Activated CD8-positive, alpha-beta memory T cell treated with anti-CD3 and anti-CD28 coated beads, Interleukin-2, amount 50 U/mL, for 48 hours (primary cell): ENCODE measurements around the gene TMA7B.
"Not testable (repeated sequence)": the region's sequence is repeated elsewhere in the genome, so short reads cannot be mapped to it uniquely, and the experiment has no call there.

Source experiments
- DNase-seq: peaks from one replicate; pipeline ENCODE4 v3.0.0-alpha.2; 2020

Gene TMA7B

GRCh38 chr22:39985383-39986035, 25.3 kb downstream of the TMA7B start:
- DNase-seq = peak; percentile 66

GRCh38 chr22:39988386-39989114, 28.4 kb downstream of the TMA7B start:
- no peak for DNase-seq

GRCh38 chr22:39989633-39990032, 29.4 kb downstream of the TMA7B start:
- DNase-seq = no peak

GRCh38 chr22:39990686-39991085, 30.5 kb downstream of the TMA7B start:
- DNase-seq = no peak

GRCh38 chr22:39991159-39991860, 31.1 kb downstream of the TMA7B start:
- no peak for DNase-seq

GRCh38 chr22:39992088-39992826, 32.1 kb downstream of the TMA7B start:
- no peak for DNase-seq

GRCh38 chr22:39992894-39993293, 32.7 kb downstream of the TMA7B start:
- DNase-seq = not testable (repeated sequence)

GRCh38 chr22:39994041-39994565, 33.9 kb downstream of the TMA7B start:
- no peak for DNase-seq

- peak; percentile 60 for DNase-seq
These were observed 34.6 kb downstream of the TMA7B start, which contains the start of gene FAM83F for GRCh38 chr22:39994566-39995392. TSS of gene FAM83F (plus strand) at chr22:39994954. CDS start at chr22:39995043, 89 bp downstream.

- no peak for DNase-seq
These were observed 35.4 kb downstream of the TMA7B start for GRCh38 chr22:39995393-39996252.

- DNase-seq = no peak
These were observed 36.5 kb downstream of the TMA7B start for GRCh38 chr22:39996732-39997131.

- DNase-seq = no peak
These were observed 37.2 kb downstream of the TMA7B start for GRCh38 chr22:39997421-39997820.

GRCh38 chr22:39997939-39998726, 37.9 kb downstream of the TMA7B start:
- DNase-seq = no peak

- DNase-seq = no peak
These were observed 39.1 kb downstream of the TMA7B start for GRCh38 chr22:39999144-39999757.

GRCh38 chr22:40000171-40000570, 40.0 kb downstream of the TMA7B start:
- DNase-seq = no peak

- DNase-seq = no peak
These were observed 40.9 kb downstream of the TMA7B start for GRCh38 chr22:40001106-40001505.

GRCh38 chr22:40001800-40002577, 41.8 kb downstream of the TMA7B start:
- DNase-seq = no peak

- no peak for DNase-seq
These were observed 42.9 kb downstream of the TMA7B start for GRCh38 chr22:40002935-40003715.
